ENCODE results near the gene CTBP2.

Gene CTBP2

GRCh38 chr10:124942317-124943169 is 217.8 kb downstream of the CTBP2 start:
- Mint-ChIP-seq H3K4me1 (ENCODE audit: low read depth) (peaks cover 77% of the 10 kb centered on the region), H3K36me3 (peaks cover 11% of the 10 kb centered on the region), H3K4me3 (no peak overlapping the region), H3K27me3 (no peaks in the 10 kb centered on the region), H3K9me3 (ENCODE audit: low read depth) (no peaks in the 10 kb centered on the region), H3K27ac (peak overlapping the region; percentile 5)

DNA sequence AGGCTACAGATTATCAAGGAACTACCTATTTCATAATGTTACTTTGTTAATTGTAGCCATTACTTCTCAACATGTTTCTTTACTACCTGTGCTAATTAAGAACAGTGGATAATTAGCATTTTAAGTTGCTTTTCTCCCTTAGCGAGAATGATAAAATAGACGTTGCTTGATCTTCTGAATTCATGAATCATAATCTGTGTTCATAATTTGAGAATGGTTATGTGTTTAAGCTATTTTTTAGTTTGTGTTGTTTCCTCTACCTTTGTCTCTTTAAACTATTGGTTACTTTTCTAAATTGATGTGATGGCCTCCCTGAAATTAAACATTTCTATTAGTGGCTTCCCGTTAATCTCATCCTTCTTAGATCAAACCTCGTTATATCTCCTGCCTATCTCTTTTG is 218.5 kb downstream of the CTBP2 start, which contains the start of gene ZRANB1:
TSS of gene ZRANB1 (plus strand) at position 301 of the 400 bp plus-strand sequence. CDS start 371 bp downstream, outside the sequence.
- H3K36me3 Mint-ChIP-seq, result peaks cover 11% of the 10 kb centered on the region
- H3K27ac Mint-ChIP-seq, result peak within 1 kb of the TSS; percentile 5
- H3K4me3 Mint-ChIP-seq, result no peak within 1 kb of the TSS
- no peaks in the 10 kb centered on the region for H3K9me3 Mint-ChIP-seq (ENCODE audit: low read depth)
- H3K27me3 Mint-ChIP-seq, result no peaks in the 10 kb centered on the region
- peaks cover 73% of the 10 kb centered on the region for H3K4me1 Mint-ChIP-seq (ENCODE audit: low read depth)

DNA sequence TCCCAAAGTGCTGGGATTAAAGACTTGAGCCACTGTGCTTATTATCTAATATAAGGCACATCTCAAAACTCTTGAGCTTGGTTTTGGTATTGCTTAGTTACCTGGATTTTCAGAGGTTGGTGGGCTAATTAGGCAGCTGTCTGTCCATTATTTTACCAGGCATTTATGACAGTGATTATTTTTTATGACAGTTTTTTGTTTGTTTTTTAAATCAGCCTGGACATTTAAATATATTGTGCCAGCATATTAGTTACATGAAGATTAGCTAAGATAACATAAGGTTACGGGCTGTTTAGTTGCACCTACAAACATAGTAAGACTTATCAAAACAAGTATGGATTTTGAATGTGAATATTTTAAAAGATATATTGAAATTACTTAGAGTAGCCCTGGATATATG is 221.1 kb downstream of the CTBP2 start:
- peaks cover 77% of the 10 kb centered on the region for H3K4me1 Mint-ChIP-seq (ENCODE audit: low read depth)
- H3K27ac Mint-ChIP-seq, result no peak overlapping the region

GRCh38 chr10:124936813-124937212 is 223.6 kb downstream of the CTBP2 start:
- Mint-ChIP-seq H3K4me3 (no peak overlapping the region), H3K4me1 (ENCODE audit: low read depth) (peaks cover 67% of the 10 kb centered on the region), H3K36me3 (peaks cover 6% of the 10 kb centered on the region), H3K27ac (no peak overlapping the region), H3K9me3 (ENCODE audit: low read depth) (peaks cover 2% of the 10 kb centered on the region), H3K27me3 (no peaks in the 10 kb centered on the region)

More for the DNA sequence above, 221.1 kb downstream of the CTBP2 start:
- Mint-ChIP-seq H3K36me3 (peaks cover 7% of the 10 kb centered on the region), H3K27me3 (no peaks in the 10 kb centered on the region), H3K9me3 (ENCODE audit: low read depth) (no peaks in the 10 kb centered on the region), H3K4me3 (no peak overlapping the region)

- no peak overlapping the region for H3K4me3 Mint-ChIP-seq
- H3K9me3 Mint-ChIP-seq (ENCODE audit: low read depth), result peaks cover 5% of the 10 kb centered on the region
- H3K27me3 Mint-ChIP-seq, result no peaks in the 10 kb centered on the region
- H3K27ac Mint-ChIP-seq, result peak overlapping the region; percentile 2
- peaks cover 67% of the 10 kb centered on the region for H3K4me1 Mint-ChIP-seq (ENCODE audit: low read depth)
- H3K36me3 Mint-ChIP-seq, result peaks cover 9% of the 10 kb centered on the region
These were observed 224.4 kb downstream of the CTBP2 start for GRCh38 chr10:124935946-124936345.

Data from activated naive CD8-positive, alpha-beta T cell (primary cell).